ENCODE data around the gene SELENOH.
A peak's percentile ranks its signal among the peaks of the same experiment; 100 is the strongest.
"Not testable (repeated sequence)": the region's sequence is repeated elsewhere in the genome, so short reads cannot be mapped to it uniquely, and the experiment has no call there.

SELENOH gene, protein sequence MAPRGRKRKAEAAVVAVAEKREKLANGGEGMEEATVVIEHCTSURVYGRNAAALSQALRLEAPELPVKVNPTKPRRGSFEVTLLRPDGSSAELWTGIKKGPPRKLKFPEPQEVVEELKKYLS

DNA sequence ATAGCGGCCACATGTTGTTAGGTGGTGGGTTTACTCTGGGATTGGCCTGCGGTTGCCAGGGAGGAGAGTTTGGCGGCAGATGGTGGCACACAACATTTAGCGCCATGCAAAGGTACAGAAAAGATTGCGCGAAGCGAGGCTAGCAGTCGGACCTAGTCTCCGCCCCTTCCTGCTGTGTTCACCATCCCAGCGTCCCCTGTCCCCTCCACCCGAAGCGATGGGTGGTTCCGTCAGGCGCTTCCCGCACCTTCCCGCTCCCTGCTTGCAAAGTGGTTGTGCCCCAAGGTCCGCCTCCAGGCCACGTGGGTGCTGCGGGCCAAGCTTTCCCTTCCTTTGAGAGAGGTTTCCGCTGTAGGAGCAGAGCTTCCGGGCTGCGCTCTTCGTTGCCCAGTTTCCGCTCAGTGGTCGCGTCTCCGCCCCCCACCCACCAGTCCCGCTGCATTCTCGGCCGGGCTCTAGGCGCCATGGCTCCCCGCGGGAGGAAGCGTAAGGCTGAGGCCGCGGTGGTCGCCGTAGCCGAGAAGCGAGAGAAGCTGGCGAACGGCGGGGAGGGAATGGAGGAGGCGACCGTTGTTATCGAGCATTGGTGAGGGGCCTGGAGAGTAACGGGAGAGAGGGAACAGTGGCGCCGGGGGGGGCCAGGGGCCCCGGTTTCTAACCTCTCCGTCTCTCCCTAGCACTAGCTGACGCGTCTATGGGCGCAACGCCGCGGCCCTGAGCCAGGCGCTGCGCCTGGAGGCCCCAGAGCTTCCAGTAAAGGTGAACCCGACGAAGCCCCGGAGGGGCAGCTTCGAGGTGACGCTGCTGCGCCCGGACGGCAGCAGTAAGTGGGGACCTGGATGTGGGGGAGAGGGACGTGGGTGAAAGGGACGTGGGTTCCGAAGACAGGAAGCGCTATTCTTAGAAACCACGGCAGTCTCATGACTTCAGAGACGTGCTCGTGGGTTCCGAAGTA is at the start of gene SELENOH:
SELENOH (plus strand) TSS at position 360 of the 955 bp plus-strand sequence; CDS start at position 465, 105 bp downstream.
- peak; percentile 95 for DNase-seq (ENCODE audit: low read depth, low spot score)

DNA sequence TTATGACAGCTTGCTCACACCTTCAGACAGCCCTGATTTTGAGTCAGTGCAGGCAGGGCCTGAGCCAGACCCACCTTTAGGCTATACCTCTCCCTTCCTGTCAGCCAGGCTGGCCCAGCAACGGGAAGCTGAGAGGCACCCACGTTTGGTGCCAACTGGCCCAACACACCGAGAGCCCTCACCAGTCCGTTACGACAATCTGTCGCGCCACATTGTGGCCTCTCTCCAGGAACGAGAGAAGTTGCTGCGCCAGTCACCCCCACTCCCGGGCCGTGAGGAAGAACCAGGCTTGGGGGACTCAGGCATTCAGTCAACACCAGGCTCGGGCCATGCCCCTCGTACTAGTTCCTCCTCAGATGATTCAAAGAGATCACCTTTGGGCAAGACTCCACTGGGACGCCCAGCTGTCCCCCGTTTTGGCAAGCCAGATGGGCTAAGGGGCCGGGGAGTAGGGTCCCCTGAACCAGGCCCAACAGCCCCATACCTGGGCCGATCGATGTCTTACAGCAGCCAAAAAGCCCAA is 42.4 kb upstream of the SELENOH start:
- no peak for DNase-seq (ENCODE audit: low read depth, low spot score)

DNA sequence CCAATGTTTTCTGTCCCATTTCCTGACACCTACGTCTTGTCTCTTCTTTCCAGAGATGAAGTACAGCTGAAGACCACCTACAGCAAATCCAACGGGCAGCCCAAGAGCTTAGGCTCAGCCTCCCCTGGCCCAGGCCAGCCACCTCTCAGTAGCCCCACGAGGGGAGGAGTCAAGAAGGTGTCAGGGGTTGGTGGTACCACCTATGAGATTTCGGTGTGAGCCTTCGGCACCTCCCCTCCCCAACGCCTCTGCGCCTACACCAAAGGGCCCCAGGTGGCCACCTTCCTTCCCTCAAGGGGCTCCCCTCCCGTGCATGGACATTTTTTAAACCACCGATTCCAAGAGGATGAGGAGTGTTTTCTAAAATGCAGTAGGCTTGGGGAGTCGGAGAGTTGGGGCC is 41.5 kb upstream of the SELENOH start:
- DNase-seq (ENCODE audit: low read depth, low spot score): no peak

DNA sequence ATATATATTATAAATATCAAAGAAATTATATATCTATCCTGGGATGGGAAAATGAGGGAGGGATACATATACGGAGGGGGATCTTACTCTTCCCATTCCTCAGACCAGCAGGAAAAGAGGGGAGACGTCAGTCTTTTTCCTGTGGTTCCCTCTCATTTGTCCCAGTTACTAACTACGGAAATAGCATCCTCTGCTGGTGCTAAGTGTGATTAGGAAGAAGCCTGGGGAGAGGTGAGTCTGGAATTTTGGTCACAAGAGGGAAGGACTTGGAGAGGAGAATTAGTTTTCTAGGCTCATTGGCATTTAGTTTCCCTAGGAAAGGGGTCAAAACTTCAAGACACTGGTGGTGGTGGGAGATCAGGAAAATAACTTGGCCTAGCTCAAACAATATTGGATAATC is 40.9 kb upstream of the SELENOH start:
- no peak for DNase-seq (ENCODE audit: low read depth, low spot score)

DNA sequence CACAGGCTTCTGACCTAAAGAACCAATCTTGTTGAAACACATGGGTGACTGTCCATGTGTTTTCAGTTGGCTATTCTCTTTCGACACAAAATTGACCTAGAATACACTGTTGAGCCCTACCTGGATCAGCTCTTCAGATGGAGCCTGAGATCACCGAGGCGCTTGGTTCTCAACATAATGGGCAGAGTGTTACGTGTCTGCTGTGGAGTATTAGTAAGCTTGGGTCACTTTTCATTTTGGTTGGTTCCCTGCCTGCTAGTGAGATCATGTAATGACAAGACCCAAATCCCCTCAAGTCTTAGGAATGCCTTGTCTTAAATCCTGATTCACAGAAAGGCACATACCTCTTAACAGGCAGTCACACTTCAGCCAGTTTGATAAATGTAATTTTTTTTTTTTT is 38.0 kb upstream of the SELENOH start:
- DNase-seq (ENCODE audit: low read depth, low spot score): no peak

DNA sequence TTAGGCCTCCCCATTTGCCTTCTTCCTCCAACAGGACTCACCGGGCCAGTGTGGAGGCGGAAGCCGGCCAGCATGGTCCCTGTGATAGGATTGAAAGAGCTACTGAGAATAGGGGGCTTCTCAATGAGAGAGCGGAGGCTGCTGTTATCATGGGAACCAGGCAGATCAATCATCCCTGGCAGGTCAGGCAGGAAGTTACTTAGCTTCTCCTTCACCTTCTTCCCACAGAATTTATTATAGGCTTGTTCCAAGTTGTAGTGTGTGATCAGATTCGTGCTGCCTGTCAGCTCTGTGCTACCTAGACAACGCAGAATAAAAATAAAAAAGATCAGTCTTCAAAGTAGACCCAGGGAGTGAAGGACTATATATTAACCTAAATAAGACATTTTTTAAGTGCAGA is 36.4 kb upstream of the SELENOH start:
- no peak for DNase-seq (ENCODE audit: low read depth, low spot score)

DNA sequence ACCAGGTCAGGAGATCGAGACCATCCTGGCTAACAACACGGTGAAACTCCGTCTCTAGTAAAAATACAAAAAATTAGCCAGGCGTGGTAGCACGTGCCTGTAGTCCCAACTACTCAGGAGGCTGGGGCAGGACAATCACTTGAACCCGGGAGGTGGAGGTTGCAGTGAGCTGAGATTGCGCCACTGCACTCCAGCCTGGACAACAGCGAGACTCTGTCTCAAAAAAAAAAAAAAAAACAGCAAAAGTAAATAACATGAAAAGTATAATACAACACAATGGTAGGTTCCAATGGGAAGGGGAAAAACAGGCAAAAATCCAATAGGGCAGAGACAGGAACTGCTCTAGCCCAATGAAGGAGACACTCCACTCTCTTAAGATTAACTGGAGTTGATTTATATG is 35.9 kb upstream of the SELENOH start:
- not testable (repeated sequence) for DNase-seq (ENCODE audit: low read depth, low spot score)

DNA sequence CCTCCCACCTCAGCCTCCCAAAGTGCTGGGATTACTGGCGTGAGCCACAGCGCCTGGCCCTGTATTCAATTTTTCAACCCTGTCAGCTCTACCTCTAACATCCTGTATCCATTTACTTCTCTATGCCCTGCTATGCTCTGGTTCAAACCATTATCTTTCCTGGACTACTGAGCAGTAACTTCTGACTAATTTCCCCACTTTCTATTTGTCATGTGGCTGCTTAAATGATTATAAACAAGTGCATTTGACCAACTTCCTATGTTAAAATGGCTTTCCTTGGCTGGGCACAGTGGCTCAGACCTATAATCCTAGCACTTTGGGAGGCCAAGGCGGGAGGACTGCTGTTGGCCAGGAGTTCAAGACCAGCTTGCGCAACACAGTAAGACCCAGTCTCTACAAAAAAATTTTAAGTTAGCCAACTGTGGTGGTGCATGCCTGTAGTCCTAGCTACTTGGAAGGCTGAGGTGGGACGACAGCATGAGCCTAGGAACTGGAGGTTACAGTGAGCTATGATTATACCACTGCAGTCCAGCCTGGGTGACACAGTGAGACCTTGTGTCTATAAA is 31.4 kb upstream of the SELENOH start:
- DNase-seq (ENCODE audit: low read depth, low spot score): no peak

DNA sequence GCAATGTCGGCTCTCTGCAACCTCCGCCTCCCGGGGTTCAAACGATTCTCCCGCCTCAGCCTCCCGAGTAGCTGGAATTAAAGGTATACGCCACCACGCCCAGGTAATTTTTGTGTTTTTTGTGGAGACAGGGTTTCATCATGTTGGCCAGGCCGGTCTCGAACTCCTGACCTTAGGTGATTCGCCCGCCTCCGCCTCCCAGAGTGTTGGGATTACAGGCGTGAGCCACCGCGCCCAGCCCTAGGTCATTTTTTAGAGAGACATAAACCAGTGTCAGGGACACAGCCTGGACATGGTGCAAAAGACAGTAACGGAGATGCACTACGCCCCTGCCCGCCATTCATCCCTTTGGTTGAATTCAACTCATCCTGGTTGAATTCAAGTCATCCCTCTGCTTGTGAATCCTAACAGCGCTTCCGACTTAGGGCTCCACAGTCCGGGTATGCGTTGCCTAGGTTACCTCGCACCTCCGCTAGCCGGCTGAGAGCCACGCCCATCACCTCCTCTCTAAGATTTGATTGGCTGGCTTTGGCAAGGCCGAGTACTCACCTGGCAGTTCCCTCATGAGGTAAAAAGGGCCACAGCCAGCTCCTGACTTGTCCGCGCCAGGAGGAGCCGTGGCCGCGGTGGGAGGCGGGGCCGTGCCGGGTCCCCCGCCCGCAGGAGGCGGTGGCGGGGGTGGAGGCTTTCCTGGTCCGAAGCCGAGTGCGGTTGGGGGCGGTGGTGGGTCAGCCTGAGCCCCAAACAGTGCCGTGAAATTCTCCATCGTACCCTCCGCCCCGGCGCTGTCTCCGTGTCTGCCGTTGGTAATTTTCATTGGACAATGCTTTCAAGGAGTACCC is 29.7 kb upstream of the SELENOH start, which contains the start of gene MED19:
MED19 (minus strand) TSS at position 802 of the 842 bp plus-strand sequence; CDS start at position 766, 36 bp downstream.
- DNase-seq (ENCODE audit: low read depth, low spot score): peak; percentile 92

DNA sequence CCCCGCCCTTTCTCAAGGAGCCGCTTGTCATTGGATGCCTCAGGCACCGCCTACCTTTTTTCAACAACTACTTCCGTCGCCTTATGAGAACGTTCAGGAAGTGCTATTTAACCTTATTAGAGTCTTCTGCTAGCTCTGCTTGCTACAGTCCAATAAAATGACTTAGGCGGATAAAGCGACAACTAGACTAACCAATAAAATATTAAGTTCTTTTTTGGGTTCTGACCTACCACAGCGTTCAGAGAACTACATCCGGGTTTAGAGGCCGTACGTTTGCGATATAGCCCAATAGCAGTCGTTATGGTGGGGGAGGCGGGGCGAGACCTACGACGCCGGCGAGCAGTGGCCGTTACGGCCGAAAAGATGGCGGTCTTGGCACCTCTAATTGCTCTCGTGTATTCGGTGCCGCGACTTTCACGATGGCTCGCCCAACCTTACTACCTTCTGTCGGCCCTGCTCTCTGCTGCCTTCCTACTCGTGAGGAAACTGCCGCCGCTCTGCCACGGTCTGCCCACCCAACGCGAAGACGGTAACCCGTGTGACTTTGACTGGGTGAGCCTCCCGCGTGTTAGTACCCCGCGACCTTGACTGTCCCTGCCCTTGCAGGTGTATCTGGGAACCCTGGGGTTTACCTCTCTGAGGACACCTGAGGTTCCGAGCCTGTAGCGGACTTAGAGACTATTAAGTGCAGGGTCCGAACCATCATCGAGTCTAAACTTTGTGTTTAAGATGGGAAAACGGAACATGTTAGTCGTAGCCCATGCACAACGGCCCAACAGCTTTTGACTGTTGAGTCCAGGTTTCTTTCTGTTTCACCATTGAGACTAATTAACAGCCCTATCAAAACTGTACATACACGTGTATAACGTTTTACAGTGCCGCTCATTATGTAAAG is 28.8 kb upstream of the SELENOH start, which contains the start of gene TMX2:
TMX2 (plus strand) TSS at position 338 of the 895 bp plus-strand sequence; CDS start at position 364, 26 bp downstream.
- DNase-seq (ENCODE audit: low read depth, low spot score): peak; percentile 98

DNA sequence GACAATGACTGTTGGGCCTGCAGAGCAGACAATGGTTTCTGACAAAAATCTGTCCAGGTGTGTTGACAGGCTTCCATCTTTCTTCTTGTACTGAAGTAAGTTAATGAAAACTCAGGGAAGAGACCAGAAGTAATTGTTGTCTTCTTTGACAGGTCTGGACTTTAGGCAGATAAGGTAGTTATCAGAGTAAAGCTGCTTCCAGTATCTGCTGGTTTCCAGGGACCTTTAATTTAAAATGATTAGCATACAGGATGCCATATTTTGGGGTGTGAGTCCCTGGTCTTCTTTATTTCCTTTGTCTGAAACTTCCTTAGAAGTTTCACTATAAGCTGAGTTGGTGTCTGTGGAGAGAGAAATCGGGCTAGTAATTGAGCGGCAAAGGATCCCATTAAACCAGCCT is 27.5 kb upstream of the SELENOH start:
- DNase-seq (ENCODE audit: low read depth, low spot score): no peak

DNA sequence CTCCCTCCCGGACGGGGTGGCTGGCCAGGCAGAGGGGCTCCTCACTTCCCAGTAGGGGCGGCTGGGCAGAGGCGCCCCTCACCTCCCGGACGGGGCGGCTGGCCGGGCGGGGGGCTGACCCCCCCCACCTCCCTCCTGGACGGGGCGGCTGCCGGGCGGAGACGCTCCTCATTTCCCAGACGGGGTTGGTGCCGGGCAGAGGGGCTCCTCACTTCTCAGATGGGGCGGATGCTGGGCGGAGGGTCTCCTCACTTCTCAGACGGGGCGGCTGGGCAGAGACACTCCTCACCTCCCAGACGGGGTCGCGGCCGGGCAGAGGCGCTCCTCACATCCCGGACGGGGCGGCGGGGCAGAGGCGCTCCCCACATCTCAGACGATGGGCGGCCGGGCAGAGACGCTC is 24.6 kb upstream of the SELENOH start:
- not testable (repeated sequence) for DNase-seq (ENCODE audit: low read depth, low spot score)

DNA sequence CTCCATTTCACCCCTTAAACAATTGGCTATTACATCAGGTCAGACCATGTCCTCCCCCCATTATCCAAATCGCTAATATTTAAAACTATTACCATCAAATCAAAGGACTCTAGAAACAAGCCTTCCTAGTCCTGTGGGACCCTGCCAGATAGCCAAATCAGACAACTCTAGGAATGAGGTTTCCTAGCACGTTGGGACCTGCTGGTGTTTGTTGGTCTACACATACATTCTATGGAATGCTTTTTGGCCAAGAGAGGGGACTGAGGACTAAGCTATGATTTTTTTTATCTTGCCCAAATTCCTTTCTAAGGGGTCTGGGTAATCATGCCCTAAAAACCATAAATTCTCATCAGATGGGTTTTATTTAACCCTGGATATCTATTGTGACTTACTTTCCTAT is 14.1 kb upstream of the SELENOH start:
- no peak for DNase-seq (ENCODE audit: low read depth, low spot score)

DNA sequence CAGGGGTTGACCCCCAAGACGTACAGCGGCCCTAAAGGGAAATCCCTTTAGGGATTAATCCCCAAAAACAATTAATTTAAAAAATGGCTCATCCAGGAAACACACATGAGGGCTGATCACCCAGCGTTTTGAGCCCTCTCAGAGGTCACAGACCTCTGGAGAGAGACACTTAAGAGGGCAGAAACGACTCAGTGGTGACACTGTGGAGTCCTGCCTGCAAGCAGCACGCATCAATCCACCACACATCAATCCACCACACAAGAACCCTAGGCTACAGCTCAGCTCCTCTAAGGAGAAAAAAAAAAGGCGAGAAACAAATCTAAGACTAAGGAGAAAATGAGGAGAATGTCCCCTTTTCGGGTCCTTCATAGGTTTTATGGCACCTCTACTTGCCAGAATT is 12.5 kb upstream of the SELENOH start:
- no peak for DNase-seq (ENCODE audit: low read depth, low spot score)

DNA sequence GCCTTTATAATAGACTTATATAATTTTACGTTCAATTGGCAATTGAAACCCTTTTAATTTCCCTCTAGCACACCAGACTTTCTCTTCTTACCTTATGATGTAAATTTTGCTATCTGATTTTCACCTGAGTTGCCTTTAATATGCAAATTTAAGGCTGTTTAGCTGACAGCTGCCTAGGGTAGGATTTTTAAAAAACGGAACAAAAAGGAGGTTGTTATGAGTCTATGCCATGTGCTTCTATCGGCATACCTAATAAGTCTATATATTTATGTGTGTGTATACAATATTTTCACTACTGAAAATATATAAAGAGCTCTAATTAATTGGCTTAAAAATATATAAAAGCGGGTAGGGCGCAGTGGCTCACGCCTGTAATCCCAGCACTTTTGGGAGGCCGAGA is 11.8 kb upstream of the SELENOH start:
- DNase-seq (ENCODE audit: low read depth, low spot score): no peak

DNA sequence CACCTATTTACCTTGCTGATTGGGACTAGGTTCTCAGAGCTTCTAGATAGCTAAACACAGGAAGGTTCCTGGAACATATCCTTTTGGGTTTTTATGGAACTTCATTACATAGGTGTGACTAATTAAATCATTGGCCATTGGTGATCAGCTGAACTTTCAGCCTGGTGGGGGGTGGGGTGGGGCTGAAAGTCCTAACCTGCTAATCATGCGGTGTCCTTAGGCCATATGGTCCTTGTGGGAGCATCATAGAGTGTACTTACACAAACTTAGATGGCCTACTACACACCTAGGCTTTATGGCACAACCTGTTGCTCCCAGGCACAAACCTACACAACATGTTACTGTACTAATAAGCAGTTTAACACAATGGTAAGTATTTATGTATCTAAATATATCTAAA is 8.6 kb upstream of the SELENOH start:
- DNase-seq (ENCODE audit: low read depth, low spot score): no peak

DNA sequence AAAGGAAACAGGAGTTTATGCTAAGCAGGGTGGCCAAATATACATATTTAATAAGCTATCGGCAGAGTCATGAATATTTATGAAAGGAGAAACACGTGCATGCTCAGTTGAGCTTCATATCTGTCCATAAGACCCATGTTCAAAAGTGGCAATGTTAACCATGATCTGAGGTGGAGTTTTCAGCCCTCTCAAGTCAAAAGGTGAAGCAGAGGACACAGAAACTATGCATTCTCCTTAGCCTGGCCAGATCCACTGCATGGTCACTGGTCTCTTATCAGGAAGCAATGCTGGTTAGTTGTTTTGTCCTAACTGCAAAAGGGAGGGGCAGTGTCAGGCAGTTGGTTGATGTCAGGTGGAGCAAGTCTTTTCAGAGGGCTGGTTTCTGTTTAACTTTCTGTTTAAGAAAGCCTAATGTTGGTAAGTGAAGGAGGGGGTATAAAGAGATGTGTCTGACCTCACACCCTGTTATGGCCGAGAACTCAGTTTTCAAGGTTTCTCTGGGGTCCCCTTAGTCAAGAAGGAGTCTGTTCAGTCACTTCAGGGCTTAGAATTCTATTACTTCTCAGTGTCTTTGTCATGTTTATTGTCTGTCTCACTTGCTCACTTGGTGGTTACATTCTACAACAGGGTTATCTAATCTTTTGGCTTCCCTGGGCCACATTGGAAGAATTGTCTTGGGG is 5.5 kb upstream of the SELENOH start:
- DNase-seq (ENCODE audit: low read depth, low spot score): no peak

DNA sequence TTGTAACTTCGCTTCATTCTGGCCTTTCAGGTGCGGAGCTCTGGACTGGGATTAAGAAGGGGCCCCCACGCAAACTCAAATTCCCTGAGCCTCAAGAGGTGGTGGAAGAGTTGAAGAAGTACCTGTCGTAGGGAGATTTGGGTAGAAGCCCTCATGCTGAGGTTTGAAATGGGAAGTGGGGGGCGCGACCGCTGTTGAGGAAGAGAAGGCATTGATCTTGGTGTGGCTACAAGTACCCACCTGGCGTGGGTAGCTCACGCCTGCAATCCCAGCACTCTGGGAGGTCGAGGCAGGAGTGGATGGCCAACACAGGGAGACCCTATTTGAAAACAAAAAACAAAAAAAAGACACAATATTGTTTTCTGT is 779 bp downstream of the SELENOH start:
- no peak for DNase-seq (ENCODE audit: low read depth, low spot score)

DNA sequence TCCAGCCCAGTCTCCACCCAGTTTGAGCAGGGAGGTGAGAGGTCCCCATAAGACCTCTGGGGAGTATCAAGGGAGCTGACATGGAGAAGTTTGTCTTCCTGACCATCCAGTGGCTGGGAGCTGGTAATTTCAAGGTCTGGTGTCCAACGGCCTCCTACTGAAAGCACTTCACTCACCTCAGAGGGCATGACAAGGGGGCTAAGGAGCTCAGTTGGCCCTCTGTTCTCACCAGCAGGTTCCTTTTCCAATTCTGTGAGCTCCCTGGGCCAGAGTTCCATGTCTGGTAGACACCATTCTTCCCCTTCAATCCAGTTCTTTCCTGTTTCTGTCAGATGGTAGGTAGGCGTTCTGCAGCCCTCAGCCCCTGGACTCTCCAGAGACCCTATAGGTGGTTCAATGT is 3.1 kb downstream of the SELENOH start:
- DNase-seq (ENCODE audit: low read depth, low spot score): no peak

DNA sequence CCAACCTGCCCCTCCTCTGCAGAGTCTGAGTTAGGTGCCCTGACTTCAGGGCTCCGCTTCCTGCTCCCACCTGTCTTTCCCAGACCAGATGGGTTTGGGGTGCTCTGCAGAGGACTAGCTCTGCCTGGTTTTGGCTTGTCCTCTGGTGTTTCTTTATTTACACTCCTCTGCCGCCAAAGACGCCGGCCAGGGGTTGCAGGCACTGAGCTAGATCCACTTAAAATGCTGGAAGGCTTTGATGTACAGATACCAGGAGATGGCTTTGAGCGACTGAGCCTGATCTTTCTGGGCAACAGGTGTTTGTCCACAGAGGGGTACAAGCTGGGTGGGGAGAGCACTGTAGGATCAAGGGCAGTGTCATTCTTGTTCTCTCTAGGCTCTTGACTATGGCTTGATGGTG is 3.9 kb downstream of the SELENOH start:
- no peak for DNase-seq (ENCODE audit: low read depth, low spot score)

Data from iPS DF 19.7 (cell line).